Pulmonary artery endothelial cell (primary cell): ENCODE results near the gene TCF4. TPM values are rescaled to one million over a fixed set of nuclear protein-coding genes. Genes with fewer than 3 reads are reported as not detected.

Experiments
- DNase-seq: peaks from one replicate; pipeline ENCODE4 v3.0.0-alpha.2; 2011; ENCODE audit warnings: low read depth, low spot score
- total RNA-seq: library from RNA; depleted of rRNA; stranded (reverse); fragments of >200 nt; gene quantifications from 2 replicates; pipeline ENCODE4 v1.2.3, GENCODE V29; 2014

TCF4 gene
- total RNA-seq, 1 donor from 2014 or later, result 339 TPM

DNA sequence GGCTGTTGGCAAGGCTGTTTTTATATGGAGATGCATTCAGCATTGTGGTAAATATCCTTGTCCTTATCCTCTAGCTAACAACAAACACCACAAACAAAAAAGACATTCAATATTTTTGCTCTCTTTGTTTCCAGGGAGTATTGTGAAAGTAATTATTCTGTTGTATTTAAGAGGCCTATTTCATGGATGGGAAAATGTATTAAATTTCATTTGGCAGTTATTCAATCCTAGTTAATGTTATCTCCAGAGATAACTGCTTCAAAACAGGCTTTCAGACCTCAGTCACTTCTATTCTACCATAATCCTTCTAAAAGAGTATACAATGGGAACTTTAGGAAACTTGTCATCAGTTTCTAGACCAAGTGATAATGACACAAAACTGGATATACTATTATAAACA lies 348.3 kb downstream of the TCF4 start:
- DNase-seq, result no peak

DNA sequence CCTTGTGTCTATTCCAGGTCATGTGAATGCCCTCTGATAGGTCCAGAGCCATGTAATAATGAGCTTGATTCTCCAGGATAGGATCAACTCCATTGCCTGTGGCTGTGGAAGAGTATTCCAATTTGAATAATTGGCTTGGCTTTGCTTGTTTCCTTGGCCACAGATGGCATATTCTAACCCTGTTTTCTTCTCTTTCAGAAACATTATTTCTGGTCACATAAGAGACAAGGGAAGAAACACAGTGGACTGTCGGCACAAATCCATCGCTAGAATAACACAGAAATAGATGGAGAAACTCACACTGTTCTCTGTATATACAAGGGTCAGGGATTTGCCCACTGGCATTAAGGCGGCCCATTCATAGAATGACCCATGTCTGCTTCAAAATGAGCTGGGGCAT lies 350.3 kb downstream of the TCF4 start:
- no peak for DNase-seq

GRCh38 chr18:55236150-55236931 lies 351.7 kb downstream of the TCF4 start:
- DNase-seq, result no peak

DNA sequence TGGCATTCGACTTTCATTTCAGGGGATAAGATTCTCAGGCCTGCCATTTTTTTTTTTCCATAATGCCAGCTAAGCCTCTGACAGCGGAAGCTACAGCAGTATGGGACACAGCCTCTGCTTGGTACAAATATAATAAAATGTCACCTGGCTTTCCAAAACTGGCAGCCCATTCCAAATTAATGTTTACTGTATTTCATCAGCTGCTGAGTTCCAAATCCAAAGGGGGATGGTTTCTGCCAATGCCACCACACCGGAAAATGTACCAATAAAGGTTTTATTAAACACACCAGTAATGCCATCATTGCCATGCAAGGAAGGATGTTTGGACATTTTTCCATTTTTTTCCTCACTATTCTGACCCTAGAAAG lies 352.9 kb downstream of the TCF4 start:
- DNase-seq, result no peak

- peak; percentile 40 for DNase-seq
Observed at GRCh38 chr18:55234366-55235093, 353.5 kb downstream of the TCF4 start.

DNA sequence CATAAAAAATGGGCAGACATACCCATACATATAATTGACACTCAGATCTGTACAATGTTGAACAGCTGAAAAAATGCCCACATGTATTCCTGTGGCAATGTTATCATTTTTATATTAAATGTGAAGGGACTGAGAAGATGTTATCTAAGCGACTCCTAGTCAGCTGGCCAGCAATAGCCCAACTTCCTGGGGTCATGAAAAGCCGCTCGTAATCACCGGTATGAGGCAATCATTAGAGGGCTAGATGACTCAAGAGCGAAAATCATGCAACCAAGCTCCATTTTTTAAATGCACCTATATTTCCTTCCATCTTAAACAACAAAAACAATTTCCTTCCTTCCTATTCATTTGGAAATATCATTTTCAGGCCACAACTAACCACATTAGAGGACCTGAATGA lies 354.1 kb downstream of the TCF4 start:
- peak; percentile 45 for DNase-seq

GRCh38 chr18:55232506-55232905 lies 355.5 kb downstream of the TCF4 start:
- DNase-seq, result no peak

DNA sequence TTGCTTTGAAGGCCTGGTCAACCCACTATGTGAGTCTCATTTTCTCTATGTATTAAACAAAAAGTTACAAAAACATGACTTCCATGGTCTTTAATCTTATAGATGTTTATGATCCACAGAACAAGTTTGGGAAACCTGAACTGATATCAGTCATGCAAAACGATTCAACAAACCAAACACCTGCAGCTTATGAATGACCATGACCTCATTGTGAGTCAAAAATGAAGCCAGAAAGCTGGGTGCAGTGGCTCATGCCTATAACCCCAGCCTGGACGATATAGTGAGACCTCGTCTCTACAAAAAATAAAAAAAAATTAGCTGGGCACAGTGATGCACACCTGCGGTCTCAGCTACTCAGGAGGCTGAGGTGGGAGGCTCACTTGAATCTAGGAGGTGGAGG lies 358.3 kb downstream of the TCF4 start:
- no peak for DNase-seq

GRCh38 chr18:55228707-55229106 lies 359.3 kb downstream of the TCF4 start:
- DNase-seq, result no peak

DNA sequence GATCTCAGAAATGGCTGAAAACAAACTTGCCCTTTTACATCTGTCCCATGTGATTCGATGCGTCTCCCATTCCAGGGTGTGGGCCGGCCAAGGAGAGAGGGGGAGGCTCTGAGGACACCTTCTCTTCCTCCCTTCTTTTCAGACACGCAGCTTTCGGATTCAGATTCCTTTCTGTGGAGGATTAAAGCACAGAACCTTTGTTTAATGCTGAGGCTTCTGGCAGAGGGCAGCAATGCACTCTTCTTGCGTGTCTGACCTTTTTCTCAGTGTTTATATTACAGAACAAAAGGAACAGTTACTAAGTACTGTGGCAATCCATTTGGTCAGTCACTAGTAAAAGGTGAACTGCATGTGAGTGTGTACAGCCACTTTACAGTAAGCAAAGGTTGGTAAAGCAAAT lies 359.8 kb downstream of the TCF4 start:
- no peak for DNase-seq

GRCh38 chr18:55227771-55228170 lies 360.2 kb downstream of the TCF4 start:
- no peak for DNase-seq

DNA sequence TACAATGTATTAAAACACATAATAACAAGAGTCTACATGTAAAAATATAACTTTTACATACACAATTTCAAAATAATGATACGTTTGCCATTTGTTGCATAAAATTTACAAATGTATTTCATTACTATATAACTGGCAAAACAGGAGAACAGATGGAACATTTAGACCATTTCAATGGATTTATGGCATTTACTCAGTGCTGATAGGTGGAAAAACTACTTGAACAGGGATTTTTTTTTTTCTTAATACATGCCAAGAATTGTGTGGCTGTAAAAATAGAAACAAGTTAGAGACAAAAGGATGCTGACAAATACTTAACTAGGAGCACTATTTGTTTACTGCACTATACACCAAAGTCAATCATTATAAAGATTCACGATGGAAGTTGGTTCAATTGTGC lies 361.9 kb downstream of the TCF4 start:
- no peak for DNase-seq

GRCh38 chr18:55224086-55224625 lies 363.8 kb downstream of the TCF4 start:
- no peak for DNase-seq

DNA sequence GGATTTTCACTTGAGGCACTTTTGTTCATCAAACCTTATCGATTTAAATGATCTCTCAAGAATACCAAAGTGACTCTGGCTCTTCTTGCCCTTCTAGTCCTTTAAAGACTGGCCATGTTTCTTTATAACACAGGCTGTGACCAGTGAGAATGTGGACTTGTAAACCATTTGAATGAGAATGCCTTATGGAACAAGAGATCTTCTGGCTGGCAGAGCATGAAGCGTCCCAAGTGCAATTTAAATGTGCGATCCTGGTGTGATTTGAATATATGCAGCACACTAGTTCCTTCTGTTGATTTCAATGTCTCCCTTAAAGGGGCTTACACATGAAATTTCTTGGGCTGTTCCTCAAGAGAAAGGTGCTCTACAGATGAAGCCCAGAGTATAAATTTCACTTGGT lies 366.4 kb downstream of the TCF4 start:
- DNase-seq, result no peak

GRCh38 chr18:55220523-55220922 lies 367.5 kb downstream of the TCF4 start:
- DNase-seq, result no peak

GRCh38 chr18:55219823-55220222 lies 368.2 kb downstream of the TCF4 start:
- no peak for DNase-seq

GRCh38 chr18:55219059-55219458 lies 368.9 kb downstream of the TCF4 start:
- DNase-seq, result no peak

DNA sequence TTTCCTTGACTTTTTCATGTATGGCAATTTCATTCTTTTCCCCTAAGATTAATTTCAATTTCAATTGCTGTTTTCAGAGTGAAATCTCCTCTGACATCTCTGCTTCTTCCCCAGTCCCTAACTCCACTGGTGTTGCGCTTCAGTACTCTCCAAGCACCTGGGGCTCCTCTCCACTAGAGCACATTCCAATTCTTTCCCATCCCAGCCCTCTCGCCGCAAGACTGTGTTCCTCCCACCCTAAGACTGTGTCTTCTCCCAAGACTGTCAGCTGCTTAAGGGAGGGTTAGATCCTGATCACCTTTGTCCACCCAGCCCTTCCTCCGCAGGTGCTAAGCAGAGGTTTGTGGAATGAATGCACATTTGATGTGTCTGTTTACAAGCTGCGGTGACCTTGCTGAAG lies 373.0 kb downstream of the TCF4 start:
- no peak for DNase-seq

GRCh38 chr18:55214534-55214933 lies 373.5 kb downstream of the TCF4 start:
- DNase-seq, result no peak

- DNase-seq, result no peak
Observed at GRCh38 chr18:55213586-55213985, 374.4 kb downstream of the TCF4 start.

GRCh38 chr18:55206927-55207326 lies 381.1 kb downstream of the TCF4 start:
- DNase-seq, result no peak

DNA sequence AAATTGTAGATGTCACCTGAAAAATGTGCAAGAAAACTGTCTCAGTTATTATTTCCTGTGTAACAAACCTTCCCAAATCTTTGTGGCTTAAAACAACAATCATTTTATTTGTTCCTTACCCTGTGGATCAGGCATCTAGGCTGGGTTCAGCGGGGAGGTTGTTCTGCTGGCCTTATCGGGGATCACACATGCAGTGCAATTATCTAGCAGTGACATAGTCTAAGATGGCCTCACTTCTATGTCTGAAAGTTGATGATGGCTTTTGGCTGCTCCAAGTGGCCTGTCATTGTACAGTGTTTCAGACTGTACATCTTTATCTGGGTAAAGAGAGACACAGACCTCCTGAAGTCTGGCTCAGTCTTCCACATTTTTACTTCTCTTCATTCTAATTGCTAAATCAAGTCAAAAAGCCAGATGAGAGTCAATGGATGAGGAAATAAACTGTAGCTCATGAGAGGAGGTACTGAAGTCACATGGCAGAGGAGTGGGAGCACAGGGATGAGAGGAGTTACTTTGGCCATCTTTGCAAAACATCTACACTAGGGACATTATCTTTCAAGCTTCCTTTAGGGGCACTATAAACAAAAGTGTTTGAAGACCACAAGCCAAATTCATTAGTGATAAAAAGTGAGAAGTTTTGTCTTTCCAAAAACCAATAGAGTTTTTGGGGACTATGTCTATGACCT lies 385.6 kb downstream of the TCF4 start:
- DNase-seq, result no peak
